CD8-positive, alpha-beta memory T cell (primary cell): Measurements from ENCODE around the gene PGF. TPM values are rescaled to one million over a fixed set of nuclear protein-coding genes. Genes with fewer than 3 reads are reported as not detected.

ENCODE experiments used
- CTCF ChIA-PET: fragments of 350-600 bp; sonication (Branson Sonifier 250); formaldehyde crosslinking; loops from one replicate; lab custom pipeline; 2021; ENCODE audit warnings: antibody characterized with exemption; lab: Charles Lee
- POLR2A ChIA-PET: fragments of 350-600 bp; sonication (Branson Sonifier 250); formaldehyde crosslinking; loops from one replicate; lab custom pipeline; 2021; ENCODE audit warnings: antibody characterized with exemption; lab: Charles Lee
- DNase-seq, 5 donors: peaks; one replicate each; pipeline versions ENCODE4 v3.0.0 to v3.0.0-alpha.2; 2020 to 2022; ENCODE audit warnings: mixed read lengths in 1 of 5
- H3K27ac ChIP-seq: one replicate; pipeline ENCODE4 v1.7.0; 2013; ENCODE audit warnings: low read depth, mild to moderate bottlenecking, low read length, moderate library complexity
- H3K27me3 ChIP-seq: 2 replicates; pipeline ENCODE4 v1.7.0; 2013; ENCODE audit warnings: low read length, mild to moderate bottlenecking; ENCODE audit not compliant: insufficient read depth, poor library complexity, severe bottlenecking
- H3K36me3 ChIP-seq: 2 replicates; pipeline ENCODE4 v1.7.0; 2013; ENCODE audit warnings: mild to moderate bottlenecking, low read length, moderate library complexity; ENCODE audit not compliant: insufficient read depth
- H3K4me1 ChIP-seq: 2 replicates; pipeline ENCODE4 v1.7.0; 2013; ENCODE audit warnings: mild to moderate bottlenecking, low read length, moderate library complexity; ENCODE audit not compliant: insufficient read depth
- H3K4me3 ChIP-seq: 2 replicates; pipeline ENCODE4 v1.7.0; 2013; ENCODE audit warnings: mild to moderate bottlenecking, low read length
- H3K9me3 ChIP-seq: 2 replicates; pipeline ENCODE4 v1.7.0; 2013; ENCODE audit warnings: mild to moderate bottlenecking, low read length
- H3K27ac Mint-ChIP-seq, 8 donors: one replicate each; pipeline ENCODE4 v1.8.0; 2020 to 2021; ENCODE audit warnings: mixed read lengths in 8 of 8, mild to moderate bottlenecking in 6 of 8, inconsistent platforms in 3 of 8, moderate library complexity in 3 of 8
- H3K27me3 Mint-ChIP-seq, 2 donors: one replicate each; pipeline ENCODE4 v1.8.0; 2020 to 2021; ENCODE audit warnings: mixed read lengths in 2 of 2, mild to moderate bottlenecking in 1 of 2, moderate library complexity in 1 of 2
- H3K36me3 Mint-ChIP-seq, 3 donors: one replicate each; pipeline ENCODE4 v1.8.0; 2020 to 2021; ENCODE audit warnings: mixed read lengths in 3 of 3, inconsistent platforms in 1 of 3, mild to moderate bottlenecking in 1 of 3
- H3K4me1 Mint-ChIP-seq, 3 donors: one replicate each; pipeline ENCODE4 v1.8.0; 2020 to 2021; ENCODE audit warnings: mixed read lengths in 3 of 3, inconsistent platforms in 1 of 3, mild to moderate bottlenecking in 1 of 3
- H3K4me3 Mint-ChIP-seq, 7 donors: one replicate each; pipeline ENCODE4 v1.8.0; 2020 to 2021; ENCODE audit warnings: mixed read lengths in 7 of 7, mild to moderate bottlenecking in 6 of 7, moderate library complexity in 4 of 7, inconsistent platforms in 2 of 7
- H3K9me3 Mint-ChIP-seq, 5 donors: one replicate each; pipeline ENCODE4 v1.8.0; 2020 to 2022; ENCODE audit warnings: mixed read lengths in 5 of 5, mild to moderate bottlenecking in 3 of 5, moderate library complexity in 2 of 5, inconsistent platforms in 1 of 5
- polyA plus RNA-seq: library from polyadenylated mRNA; unstranded; fragments of 300-500 nt; fragmentation: Illumina TruSeq; gene quantifications from one replicate; pipeline ENCODE4 v1.2.3, GENCODE V29; 2021
- total RNA-seq, 2 experiments: library from RNA; stranded (reverse); gene quantifications; one replicate each; pipeline ENCODE4 v1.2.3, GENCODE V29; 2021

PGF gene
- total and polyA plus RNA-seq, 3 experiments from 2014 or later: 0.29 TPM; not detected in 2

DNA sequence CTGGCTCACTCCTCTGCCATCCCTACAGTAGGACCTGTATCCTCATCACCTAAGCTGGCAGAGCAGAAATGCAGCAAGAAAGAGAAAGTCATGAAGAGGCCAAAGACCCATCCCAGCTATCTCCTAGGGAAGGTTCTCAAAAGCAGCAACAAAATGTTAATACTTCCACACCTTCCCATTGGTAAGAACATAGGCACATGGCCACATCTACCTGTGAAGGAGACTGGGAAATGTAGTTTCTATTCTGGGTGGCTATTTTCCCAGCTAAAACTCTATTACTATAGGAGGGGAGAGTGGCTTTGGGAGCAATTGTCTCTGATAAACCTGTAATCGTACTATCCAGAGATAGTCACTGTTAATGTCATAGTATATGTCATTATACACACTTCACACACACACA is 33.6 kb upstream of the PGF start:
- Histone ChIP-seq H3K4me1 (no peaks in the 10 kb centered on the region), H3K27ac (no peak overlapping the region), H3K27me3 (no peaks in the 10 kb centered on the region), H3K9me3 (no peaks in the 10 kb centered on the region), H3K36me3 (no peaks in the 10 kb centered on the region), H3K4me3 (no peak overlapping the region)
- Mint-ChIP-seq H3K9me3 (no peaks in the 10 kb centered on the region), H3K36me3 (no peaks in the 10 kb centered on the region), H3K4me1 (no peaks in the 10 kb centered on the region), H3K27me3 (peaks cover 0 to 8% of the 10 kb centered on the region in 2 donors), H3K27ac (no peak overlapping the region), H3K4me3 (no peak overlapping the region)
- no peak for DNase-seq
- ChIA-PET CTCF (no interaction called here), POLR2A (no interaction called here)

DNA sequence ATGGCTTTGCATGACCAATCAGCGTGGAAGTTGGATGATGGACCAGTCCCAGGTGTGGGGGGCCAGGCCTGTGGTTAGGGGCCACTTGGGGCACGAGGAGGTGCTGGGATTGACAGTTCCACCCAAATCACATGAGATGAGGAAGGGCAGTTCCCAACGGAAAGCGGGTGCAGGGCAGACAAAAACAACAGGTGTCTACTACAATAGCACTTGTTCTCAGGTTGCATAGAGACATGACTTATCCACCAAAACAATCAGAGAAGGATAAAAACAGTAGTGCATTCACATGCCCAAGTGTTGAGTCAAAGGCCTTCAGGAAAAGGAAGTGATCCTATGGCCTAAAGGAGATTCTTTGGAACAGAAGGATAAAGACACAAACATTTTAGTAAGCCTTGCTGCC is 32.7 kb upstream of the PGF start:
- ChIA-PET POLR2A (no interaction called here), CTCF (no interaction called here)
- peaks cover 0 to 8% of the 10 kb centered on the region in 2 donors for H3K27me3 Mint-ChIP-seq
- H3K9me3 ChIP-seq: no peaks in the 10 kb centered on the region
- H3K27ac ChIP-seq: no peak overlapping the region
- H3K9me3 Mint-ChIP-seq: no peaks in the 10 kb centered on the region
- no peak overlapping the region for H3K4me3 Mint-ChIP-seq
- no peak for DNase-seq
- no peaks in the 10 kb centered on the region for H3K27me3 ChIP-seq
- no peaks in the 10 kb centered on the region for H3K36me3 ChIP-seq
- peak overlapping the region in 1 of 8 donors; percentile 23 for H3K27ac Mint-ChIP-seq
- no peak overlapping the region for H3K4me3 ChIP-seq
- no peaks in the 10 kb centered on the region for H3K4me1 Mint-ChIP-seq
- no peaks in the 10 kb centered on the region for H3K4me1 ChIP-seq
- H3K36me3 Mint-ChIP-seq: no peaks in the 10 kb centered on the region

DNA sequence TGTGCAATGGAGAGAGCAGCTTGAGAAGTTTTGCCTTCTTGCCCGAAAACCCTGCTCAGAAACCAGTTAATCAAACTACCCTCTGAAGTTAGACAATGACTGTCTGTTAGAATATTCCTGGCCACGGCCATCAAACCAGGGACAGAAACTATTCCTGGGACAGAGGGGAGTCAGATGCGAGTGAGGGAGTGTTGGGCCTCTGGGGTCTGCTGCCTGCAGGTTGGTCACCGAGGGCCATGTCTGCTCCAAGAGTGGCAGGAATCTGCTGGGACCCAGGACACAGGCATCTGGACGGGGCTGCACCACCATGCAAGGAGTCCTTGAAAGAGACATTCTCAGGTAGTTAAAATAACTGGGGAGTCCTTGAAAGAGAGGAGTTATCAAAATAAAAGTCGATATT is 30.4 kb upstream of the PGF start:
- Mint-ChIP-seq H3K4me1 (no peaks in the 10 kb centered on the region), H3K27me3 (peaks cover 1 to 3% of the 10 kb centered on the region in 2 donors), H3K4me3 (no peak overlapping the region), H3K9me3 (no peaks in the 10 kb centered on the region), H3K27ac (peak overlapping the region in 1 of 8 donors; percentile 68), H3K36me3 (no peaks in the 10 kb centered on the region)
- DNase-seq: no peak
- H3K4me3 ChIP-seq: no peak overlapping the region
- H3K27me3 ChIP-seq: no peaks in the 10 kb centered on the region
- POLR2A ChIA-PET: no interaction called here
- H3K4me1 ChIP-seq: no peaks in the 10 kb centered on the region
- no peaks in the 10 kb centered on the region for H3K36me3 ChIP-seq
- no peak overlapping the region for H3K27ac ChIP-seq
- CTCF ChIA-PET: interaction anchor here (1.2 kb wide), 1 partner anchor 33 kb away, joined by 3 read pairs; no protein-coding TSS in a partner anchor
- H3K9me3 ChIP-seq: no peaks in the 10 kb centered on the region

- no peak overlapping the region for H3K4me3 ChIP-seq
- H3K9me3 ChIP-seq: no peaks in the 10 kb centered on the region
- no peaks in the 10 kb centered on the region for H3K27me3 ChIP-seq
- CTCF ChIA-PET: interaction anchor here (1.2 kb wide), 1 partner anchor 34 kb away, joined by 3 read pairs; no protein-coding TSS in a partner anchor
- Mint-ChIP-seq H3K27ac (no peak overlapping the region), H3K4me3 (no peak overlapping the region), H3K36me3 (no peaks in the 10 kb centered on the region), H3K4me1 (no peaks in the 10 kb centered on the region), H3K9me3 (no peaks in the 10 kb centered on the region), H3K27me3 (peaks cover 0 to 1% of the 10 kb centered on the region in 2 donors)
- no peak overlapping the region for H3K27ac ChIP-seq
- POLR2A ChIA-PET: no interaction called here
- no peak for DNase-seq
- H3K36me3 ChIP-seq: no peaks in the 10 kb centered on the region
- no peaks in the 10 kb centered on the region for H3K4me1 ChIP-seq
These were observed 29.6 kb upstream of the PGF start for GRCh38 chr14:74985028-74985310.

GRCh38 chr14:74984236-74985027 is 29.0 kb upstream of the PGF start:
- Mint-ChIP-seq H3K36me3 (no peaks in the 10 kb centered on the region), H3K9me3 (no peaks in the 10 kb centered on the region), H3K27me3 (peaks cover 0 to 1% of the 10 kb centered on the region in 2 donors), H3K4me1 (no peaks in the 10 kb centered on the region), H3K27ac (peak overlapping the region in 1 of 8 donors; percentile 79), H3K4me3 (no peak overlapping the region)
- no peaks in the 10 kb centered on the region for H3K36me3 ChIP-seq
- H3K27ac ChIP-seq: no peak overlapping the region
- H3K4me1 ChIP-seq: no peaks in the 10 kb centered on the region
- ChIA-PET POLR2A (interaction anchor here (1.0 kb wide), 1 partner anchor 19 kb away, joined by 3 read pairs; no protein-coding TSS in a partner anchor), CTCF (interaction anchor here (1.2 kb wide), 1 partner anchor 34 kb away, joined by 3 read pairs; no protein-coding TSS in a partner anchor)
- H3K9me3 ChIP-seq: no peaks in the 10 kb centered on the region
- no peak for DNase-seq
- no peak overlapping the region for H3K4me3 ChIP-seq
- H3K27me3 ChIP-seq: no peaks in the 10 kb centered on the region

DNA sequence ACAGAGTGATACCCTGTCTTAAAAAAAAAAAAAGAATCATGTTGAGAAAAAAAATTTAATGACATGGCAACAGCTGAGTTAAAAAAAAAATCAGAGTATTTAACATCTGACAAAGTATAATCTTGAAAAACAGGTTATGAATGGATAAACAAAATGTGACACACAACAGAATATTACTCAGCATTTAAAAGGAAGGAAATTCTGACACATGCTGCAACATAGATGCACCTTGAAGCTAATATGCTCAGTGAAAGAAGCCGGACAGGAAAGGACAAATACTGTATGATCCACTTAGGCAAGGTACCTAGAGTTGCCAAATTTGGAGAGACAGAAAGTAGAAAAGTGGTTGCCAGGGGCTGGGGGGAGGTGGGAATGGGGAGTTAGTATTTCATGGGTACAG is 27.9 kb upstream of the PGF start:
- Mint-ChIP-seq H3K36me3 (no peaks in the 10 kb centered on the region), H3K27me3 (peaks cover 0 to 4% of the 10 kb centered on the region in 2 donors), H3K4me3 (no peak overlapping the region), H3K9me3 (no peaks in the 10 kb centered on the region), H3K27ac (peak overlapping the region in 1 of 8 donors; percentile 54), H3K4me1 (no peaks in the 10 kb centered on the region)
- ChIA-PET POLR2A (interaction anchor here (1.0 kb wide), 1 partner anchor 20 kb away, joined by 3 read pairs; no protein-coding TSS in a partner anchor), CTCF (no interaction called here)
- Histone ChIP-seq H3K9me3 (no peaks in the 10 kb centered on the region), H3K27me3 (no peaks in the 10 kb centered on the region), H3K27ac (no peak overlapping the region), H3K36me3 (no peaks in the 10 kb centered on the region), H3K4me3 (no peak overlapping the region), H3K4me1 (no peaks in the 10 kb centered on the region)
- no peak for DNase-seq

- no peak for DNase-seq
- ChIA-PET CTCF (no interaction called here), POLR2A (no interaction called here)
- no peak overlapping the region for H3K4me3 ChIP-seq
- H3K9me3 ChIP-seq: no peaks in the 10 kb centered on the region
- H3K4me1 ChIP-seq: no peaks in the 10 kb centered on the region
- H3K36me3 ChIP-seq: no peaks in the 10 kb centered on the region
- no peak overlapping the region for H3K4me3 Mint-ChIP-seq
- peaks cover 0 to 5% of the 10 kb centered on the region in 2 donors for H3K27me3 Mint-ChIP-seq
- H3K4me1 Mint-ChIP-seq: no peaks in the 10 kb centered on the region
- no peaks in the 10 kb centered on the region for H3K27me3 ChIP-seq
- no peak overlapping the region for H3K27ac Mint-ChIP-seq
- no peak overlapping the region for H3K27ac ChIP-seq
- no peaks in the 10 kb centered on the region for H3K36me3 Mint-ChIP-seq
- no peaks in the 10 kb centered on the region for H3K9me3 Mint-ChIP-seq
These were observed 27.3 kb upstream of the PGF start for GRCh38 chr14:74982661-74983060.

DNA sequence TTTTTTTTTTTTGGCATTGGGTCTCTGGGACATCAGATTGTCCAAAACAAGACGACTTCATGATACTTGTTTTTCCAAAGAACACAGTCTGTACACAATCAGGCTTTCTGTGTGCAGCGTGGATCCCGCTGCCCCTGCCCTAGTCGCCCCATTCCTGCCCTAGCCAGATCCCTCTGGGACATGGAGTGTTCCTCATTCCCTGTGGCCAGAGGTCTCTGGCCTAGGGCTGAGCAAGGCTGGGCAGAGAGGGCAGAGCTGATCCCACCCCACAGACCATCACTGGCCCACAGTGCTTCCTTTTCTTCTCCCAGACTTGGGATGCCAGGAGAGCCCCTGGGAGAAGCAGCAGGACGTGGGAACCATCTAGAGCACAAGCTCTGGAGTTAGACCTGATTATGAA is 26.4 kb upstream of the PGF start:
- H3K27ac Mint-ChIP-seq: no peak overlapping the region
- Histone ChIP-seq H3K27ac (no peak overlapping the region), H3K9me3 (no peaks in the 10 kb centered on the region), H3K4me1 (no peaks in the 10 kb centered on the region), H3K4me3 (no peak overlapping the region), H3K36me3 (no peaks in the 10 kb centered on the region), H3K27me3 (no peaks in the 10 kb centered on the region)
- H3K4me3 Mint-ChIP-seq: no peak overlapping the region
- H3K9me3 Mint-ChIP-seq: no peaks in the 10 kb centered on the region
- CTCF ChIA-PET: no interaction called here
- H3K36me3 Mint-ChIP-seq: no peaks in the 10 kb centered on the region
- H3K4me1 Mint-ChIP-seq: no peaks in the 10 kb centered on the region
- POLR2A ChIA-PET: interaction anchor here (0.7 kb wide), 1 partner anchor 1738 kb away, joined by 5 read pairs; no protein-coding TSS in a partner anchor
- no peak for DNase-seq
- H3K27me3 Mint-ChIP-seq: peaks cover 0 to 7% of the 10 kb centered on the region in 2 donors
